H1 (cell line): Measurements from ENCODE around the gene MRPL50. TPM values are rescaled to one million over a fixed set of nuclear protein-coding genes. Genes with fewer than 3 reads are reported as not detected.

Experiments used
- SAP30 ChIP-seq: fragments of 300-600 bp; sonication (generic); IDR thresholded peaks from 2 replicates; pipeline ENCODE4 v1.7.1; 2012; ENCODE audit warnings: low read length, moderate library complexity, mild to moderate bottlenecking, inconsistent platforms; ENCODE audit not compliant: insufficient read depth, insufficient replicate concordance
- polyA plus RNA-seq, 7 experiments: library from polyadenylated mRNA; depleted of rRNA in 3 of 7; stranded (reverse) in 5 of 7; unstranded in 2 of 7; fragments of >200 nt in 5 of 7; fragments of 200-250 nt in 2 of 7; gene quantifications; 1 replicate in 5 of 7; 2 replicates in 1 of 7; 4 replicates in 1 of 7; pipeline versions ENCODE4 v1.2.1 to v1.2.3, GENCODE V29; 2011 to 2013; ENCODE audit warnings: missing spikeins in 2 of 7, mixed read lengths in 2 of 7
- total RNA-seq: library from RNA; stranded (reverse); fragmentation: NEBNext Ultra II Directional; extraction: Animal tissue kit (Norgen Biotek cat#: 25700); gene quantifications from 2 replicates; pipeline ENCODE4 v1.2.1, GENCODE V29; 2021

The MRPL50 gene
- total and polyA plus RNA-seq, 2 of the 8 experiments (the other 6 are each of a cell fraction or from before 2014, with no cell fraction given) = 17.8 to 25.1 TPM

DNA sequence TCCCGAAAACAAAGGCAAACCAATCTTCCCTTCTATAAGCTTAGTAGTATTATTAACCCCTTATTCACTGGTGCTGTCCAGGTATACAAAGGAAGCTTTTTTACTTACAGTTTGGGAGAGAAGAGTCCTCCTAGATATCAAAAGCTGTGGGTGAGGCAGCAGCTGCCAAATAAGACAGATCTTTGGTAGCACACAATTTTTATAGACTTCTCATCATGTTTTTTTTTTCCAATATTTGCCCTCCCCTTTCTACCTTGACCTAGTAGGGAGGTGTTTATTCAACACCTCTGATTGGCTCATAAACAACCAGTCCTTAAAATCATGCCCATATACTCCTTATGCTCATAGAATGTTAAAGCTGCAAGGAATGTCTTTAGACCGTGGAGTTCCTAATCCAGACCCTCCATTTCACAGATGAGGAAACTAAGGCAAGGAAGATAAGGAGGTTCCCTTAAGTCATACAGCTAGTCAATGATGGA lies 37.2 kb upstream of the MRPL50 start, which contains the start of gene ALDOB (continued):
- TF ChIP-seq SAP30 = no peak
